ENCODE data around the gene PEX14.
A peak's percentile ranks its signal among the peaks of the same experiment; 100 is the strongest.

Gene PEX14

DNA sequence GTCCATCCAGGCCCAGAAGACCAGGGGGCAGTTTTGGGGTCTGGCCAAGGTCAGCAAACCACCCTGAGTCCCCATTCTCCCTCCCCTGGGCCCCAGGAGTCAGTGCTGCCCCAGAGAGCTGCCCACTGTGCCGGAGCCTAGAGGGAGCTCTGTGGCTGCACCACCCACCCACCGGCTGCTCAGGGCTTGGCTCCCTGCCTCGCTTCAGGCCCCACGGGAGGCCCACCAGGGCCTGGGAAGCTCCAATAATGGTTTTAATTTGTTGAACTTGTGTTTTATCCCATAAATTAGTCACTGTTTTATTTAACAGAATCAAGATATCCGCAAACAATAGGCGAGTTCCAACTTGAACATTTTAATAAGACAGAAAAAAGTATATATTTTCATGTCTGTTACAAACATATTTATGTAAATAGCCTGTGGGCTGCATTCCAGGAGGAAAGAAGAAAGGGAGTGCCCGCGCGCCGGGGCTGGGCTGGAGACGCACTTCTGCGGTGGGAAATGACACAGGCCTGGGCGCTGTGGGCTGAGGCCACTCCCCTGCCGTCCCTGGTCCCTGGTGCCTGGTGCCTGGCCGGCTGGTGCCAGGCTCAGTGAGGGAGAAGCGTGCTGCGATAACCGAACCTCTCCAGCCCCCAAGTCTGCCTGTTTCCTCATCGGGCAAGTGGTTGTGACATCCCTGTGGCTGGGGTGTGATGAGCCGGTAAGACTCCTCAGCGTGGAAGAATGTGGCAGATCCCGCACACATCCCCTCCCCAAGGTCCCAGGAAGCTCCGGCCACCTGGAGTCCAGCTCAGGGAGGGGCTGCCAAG, 160.5 kb downstream of the PEX14 start:
- no peak for DNase-seq (ENCODE audit: low spot score)

DNA sequence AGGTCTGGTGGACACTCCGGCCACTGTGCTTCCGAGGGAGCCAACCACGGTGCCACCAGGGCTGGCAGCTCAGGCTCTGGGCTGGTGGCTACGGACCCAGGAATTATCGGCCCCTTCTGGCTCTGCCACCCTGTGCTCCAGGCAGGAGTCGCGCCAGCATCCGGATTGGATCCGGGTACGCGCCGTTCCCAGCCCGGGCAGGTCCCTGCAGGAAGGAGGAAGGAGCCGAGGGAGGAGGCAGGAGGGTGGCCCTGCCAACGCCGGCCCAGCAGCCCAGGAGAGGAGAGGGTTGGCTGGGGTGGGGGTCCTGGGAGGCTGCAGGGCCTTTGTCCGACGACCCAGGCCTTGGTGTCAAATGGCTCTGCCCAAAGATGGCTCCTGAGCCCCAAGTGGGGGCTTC, 161.2 kb downstream of the PEX14 start:
- no peak for DNase-seq (ENCODE audit: low spot score)

DNA sequence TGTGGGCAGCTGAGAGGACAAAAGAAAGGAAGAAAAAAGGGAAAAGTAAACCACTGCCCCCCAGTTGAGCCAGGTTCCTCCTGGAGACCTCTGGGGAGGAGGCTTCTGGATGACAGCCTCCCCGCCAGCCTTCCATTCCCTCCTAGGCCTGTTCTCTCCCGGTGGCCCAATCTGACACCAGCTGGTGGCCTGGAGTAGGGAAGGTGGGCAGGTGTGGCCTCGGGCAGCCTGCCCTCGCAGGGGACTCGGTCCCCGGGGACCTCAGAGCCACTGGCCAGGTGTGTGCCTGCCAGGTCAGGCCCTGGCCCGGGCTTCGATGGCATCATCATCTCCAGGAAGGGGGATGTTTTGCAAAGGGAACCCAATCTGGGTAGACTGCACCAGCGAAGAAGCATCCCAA, 162.7 kb downstream of the PEX14 start:
- no peak for DNase-seq (ENCODE audit: low spot score)

- no peak for DNase-seq (ENCODE audit: low spot score)
Observed at GRCh38 chr1:10637834-10638558, 163.2 kb downstream of the PEX14 start.

- DNase-seq (ENCODE audit: low spot score), result peak; percentile 63
Observed at GRCh38 chr1:10638559-10639005, 163.8 kb downstream of the PEX14 start.

DNA sequence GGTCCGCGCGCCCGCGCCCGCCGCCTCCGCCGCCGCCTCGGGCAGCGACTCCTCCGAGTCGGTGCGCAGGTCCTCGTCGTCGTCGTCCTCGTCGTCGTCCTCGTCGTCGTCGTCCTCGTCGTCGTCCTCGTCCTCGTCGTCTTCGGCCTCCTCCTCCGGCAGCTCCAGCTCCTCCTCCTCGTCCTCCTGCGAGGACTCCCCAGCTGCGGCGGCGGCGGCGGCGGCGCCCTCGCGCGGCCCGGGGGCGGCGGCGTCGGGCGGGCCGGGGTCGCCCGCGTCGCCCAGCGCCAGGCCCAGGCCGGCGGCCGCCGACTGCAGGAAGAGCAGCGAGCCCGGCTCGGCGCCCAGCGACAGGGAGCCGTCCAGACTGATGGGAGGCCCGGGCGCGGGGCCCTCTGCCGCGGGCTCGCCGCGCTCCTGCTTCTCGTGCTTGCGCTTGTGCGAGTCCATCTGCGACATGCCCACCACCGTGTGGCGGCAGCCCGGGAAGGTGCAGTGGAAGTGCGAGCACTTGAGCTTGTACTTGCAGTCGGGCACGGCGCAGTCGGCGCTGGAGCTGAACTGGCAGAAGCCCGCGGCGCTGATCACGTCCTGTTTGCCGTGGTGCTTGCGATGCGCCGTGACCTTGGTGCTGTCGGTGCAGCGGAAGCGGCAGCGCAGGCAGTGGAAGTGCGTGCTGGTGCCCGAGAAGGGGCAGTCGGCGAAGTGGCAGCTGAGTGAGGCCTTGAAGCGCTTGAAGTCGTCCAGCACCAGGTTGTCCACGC, 164.4 kb downstream of the PEX14 start:
- DNase-seq (ENCODE audit: low spot score), result peak; percentile 76

GRCh38 chr1:10639775-10640578, 165.2 kb downstream of the PEX14 start:
- peak; percentile 64 for DNase-seq (ENCODE audit: low spot score)

- DNase-seq (ENCODE audit: low spot score), result no peak
Observed at GRCh38 chr1:10640843-10641553, 166.2 kb downstream of the PEX14 start.

DNA sequence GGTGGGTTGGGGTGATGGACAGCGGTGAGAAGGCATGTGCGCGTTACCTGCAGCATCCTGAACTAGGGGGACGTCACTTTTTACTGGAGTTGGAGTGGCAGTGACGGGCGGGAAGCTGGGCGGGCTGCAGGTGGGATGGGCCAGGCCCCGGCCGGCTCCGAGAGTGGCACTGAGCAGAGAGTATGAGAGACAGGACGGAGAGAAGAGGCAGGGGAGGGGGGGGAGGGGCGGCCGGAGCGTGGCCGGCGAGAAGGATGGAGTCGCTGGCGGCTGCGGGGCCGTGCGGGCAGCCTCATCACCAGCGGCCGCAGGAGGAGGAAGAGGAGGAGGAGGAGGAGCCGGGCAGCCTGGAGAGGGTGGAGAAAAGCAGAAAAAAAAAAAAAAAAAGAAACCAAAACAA, 167.2 kb downstream of the PEX14 start:
- DNase-seq (ENCODE audit: low spot score), result no peak

DNA sequence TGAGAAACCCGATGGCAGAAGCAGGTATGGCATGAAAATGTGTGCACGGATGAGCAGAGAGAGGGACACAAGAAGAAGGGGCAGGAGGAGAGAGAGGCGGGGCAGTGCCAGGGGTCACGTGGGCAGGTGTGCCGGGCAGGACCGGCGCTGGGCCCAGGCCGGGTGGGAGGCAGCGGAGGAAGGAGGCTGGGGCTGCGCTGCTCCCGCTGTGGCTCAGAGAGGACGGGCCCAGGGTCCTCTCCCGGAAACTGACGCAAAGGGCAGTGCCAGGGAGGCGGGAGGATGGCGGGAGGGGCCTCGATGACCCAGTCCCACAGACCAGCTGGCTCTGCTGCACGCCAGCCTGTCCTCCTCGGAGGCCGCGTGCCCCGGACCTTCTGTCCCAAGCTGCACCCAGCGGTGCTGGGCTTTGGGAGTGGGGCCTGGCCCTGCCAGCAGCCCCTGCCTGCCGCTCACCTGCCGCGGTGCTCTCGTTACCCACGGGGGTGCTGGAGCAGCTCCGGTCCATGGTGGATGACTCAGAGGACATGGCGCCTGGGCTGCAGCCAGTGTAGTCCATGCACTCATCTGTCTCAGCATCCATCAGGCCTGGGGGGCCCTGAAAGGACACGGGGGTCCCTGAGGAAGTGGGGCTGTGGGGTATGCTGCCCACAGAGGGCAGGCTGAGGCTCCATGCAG, 167.8 kb downstream of the PEX14 start:
- DNase-seq (ENCODE audit: low spot score), result no peak

GRCh38 chr1:10643607-10644306, 169.0 kb downstream of the PEX14 start:
- no peak for DNase-seq (ENCODE audit: low spot score)

GRCh38 chr1:10644307-10645128, 169.8 kb downstream of the PEX14 start:
- DNase-seq (ENCODE audit: low spot score), result no peak

DNA sequence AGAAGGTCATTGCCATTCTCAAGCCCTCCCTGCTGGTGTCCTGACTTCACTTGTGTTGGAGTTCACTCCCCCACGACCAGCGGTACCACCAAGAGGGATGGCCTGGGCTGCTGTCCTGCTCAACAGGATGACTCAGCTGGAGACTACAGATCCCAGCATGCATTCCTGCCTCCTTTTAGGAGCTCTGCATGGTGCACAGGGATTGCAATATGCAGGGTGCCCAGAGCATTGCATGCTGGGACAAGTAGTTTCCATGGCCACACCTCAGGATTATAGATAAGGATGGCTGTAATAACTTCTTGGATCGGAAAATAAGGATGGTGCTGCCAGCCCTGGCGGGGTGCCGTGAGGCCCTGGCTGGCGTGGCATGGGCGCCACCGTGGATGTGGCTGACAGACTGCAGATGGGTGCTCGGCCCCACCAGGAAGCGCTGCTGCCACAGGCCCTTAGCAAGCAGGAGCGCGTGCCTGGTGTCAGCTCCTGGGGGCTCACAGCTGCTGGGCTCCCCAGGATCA, 171.7 kb downstream of the PEX14 start:
- peak; percentile 68 for DNase-seq (ENCODE audit: low spot score)

DNA sequence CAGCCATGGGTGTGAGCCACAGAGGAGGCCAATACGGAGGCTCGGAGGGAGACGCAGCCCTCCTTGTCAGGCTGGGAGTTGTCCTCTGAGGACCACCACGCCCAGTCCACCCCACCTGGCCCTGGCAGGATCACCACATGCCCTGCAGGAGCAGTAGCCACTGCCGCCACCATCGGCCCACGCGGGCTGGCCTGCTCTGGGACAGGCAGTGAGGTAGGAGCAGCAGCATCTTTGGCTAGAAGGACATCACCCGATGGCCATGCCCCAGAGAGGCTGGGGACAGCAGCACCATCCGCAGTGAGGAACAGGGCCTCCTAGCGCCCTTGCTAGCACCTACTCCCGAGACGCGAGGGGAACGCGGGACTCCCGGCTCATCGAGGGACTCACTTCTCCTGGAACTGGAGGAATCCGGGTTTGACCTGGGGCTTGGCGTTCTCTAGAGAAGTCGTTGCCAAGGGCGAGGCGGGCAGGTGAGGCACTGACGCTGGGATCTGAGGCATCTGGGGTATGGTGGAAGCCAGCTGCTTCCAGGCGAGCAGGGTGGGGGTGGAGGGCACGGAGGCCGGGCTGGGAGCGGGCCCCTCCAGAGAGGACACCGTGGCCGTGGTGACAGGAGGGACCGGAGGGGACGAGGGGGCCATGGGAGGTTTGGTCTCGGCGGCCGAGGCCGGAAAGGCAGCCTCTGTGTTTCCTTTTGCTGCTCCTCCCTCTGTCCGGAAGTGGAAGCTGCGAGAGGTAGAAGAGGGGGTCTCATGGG, 172.8 kb downstream of the PEX14 start:
- DNase-seq (ENCODE audit: low spot score), result no peak

GRCh38 chr1:10648689-10649516, 174.2 kb downstream of the PEX14 start:
- no peak for DNase-seq (ENCODE audit: low spot score)

- DNase-seq (ENCODE audit: low spot score), result peak; percentile 69
Observed at GRCh38 chr1:10649517-10650201, 174.9 kb downstream of the PEX14 start.
